ENCODE measurements around the gene POLR2C. TPM values are rescaled to one million over a fixed set of nuclear protein-coding genes. Genes with fewer than 3 reads are reported as not detected.

POLR2C gene
- total RNA-seq, 1 experiment from 2014 or later = 233 TPM

- peak; percentile 90 for DNase-seq (ENCODE audit: low read depth)
Observed at GRCh38 chr16:57447186-57447962, 15.1 kb upstream of the POLR2C start, which contains the start of the genes CIAPIN1 and COQ9. CIAPIN1 (minus strand) TSS chr16:57447385; CDS start chr16:57440928, 6,457 bp downstream. COQ9 (plus strand) TSS chr16:57447479; CDS start chr16:57447506, 27 bp downstream.

GRCh38 chr16:57452021-57452420, 10.5 kb upstream of the POLR2C start:
- no peak for DNase-seq (ENCODE audit: low read depth)

- DNase-seq (ENCODE audit: low read depth) = no peak
Observed at GRCh38 chr16:57462978-57463362, 491 bp downstream of the POLR2C start.

GRCh38 chr16:57464523-57464922, 2.0 kb downstream of the POLR2C start:
- no peak for DNase-seq (ENCODE audit: low read depth)

GRCh38 chr16:57468346-57468745, 5.9 kb downstream of the POLR2C start:
- DNase-seq (ENCODE audit: low read depth) = no peak

DNA sequence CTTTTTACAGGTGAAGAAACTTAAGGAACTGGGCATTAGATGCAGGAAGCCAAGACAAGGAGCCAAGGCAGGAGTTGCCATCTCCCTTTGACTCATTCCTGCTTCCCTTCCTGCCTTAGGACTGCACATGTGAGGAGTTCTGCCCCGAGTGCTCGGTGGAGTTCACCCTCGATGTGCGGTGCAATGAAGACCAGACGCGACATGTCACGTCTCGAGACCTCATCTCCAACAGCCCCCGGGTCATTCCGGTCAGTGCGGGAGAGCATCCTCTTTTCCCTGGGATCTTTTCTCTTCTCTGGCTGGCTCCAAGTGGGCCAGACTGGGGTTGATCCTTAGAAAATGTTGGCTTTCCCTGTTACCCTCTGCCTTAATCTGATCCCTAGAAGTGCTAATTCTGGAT, 6.6 kb downstream of the POLR2C start:
- DNase-seq (ENCODE audit: low read depth) = no peak

- DNase-seq (ENCODE audit: low read depth) = no peak
Observed at GRCh38 chr16:57469917-57470470, 7.5 kb downstream of the POLR2C start.

GRCh38 chr16:57470711-57471110, 8.2 kb downstream of the POLR2C start:
- no peak for DNase-seq (ENCODE audit: low read depth)

DNA sequence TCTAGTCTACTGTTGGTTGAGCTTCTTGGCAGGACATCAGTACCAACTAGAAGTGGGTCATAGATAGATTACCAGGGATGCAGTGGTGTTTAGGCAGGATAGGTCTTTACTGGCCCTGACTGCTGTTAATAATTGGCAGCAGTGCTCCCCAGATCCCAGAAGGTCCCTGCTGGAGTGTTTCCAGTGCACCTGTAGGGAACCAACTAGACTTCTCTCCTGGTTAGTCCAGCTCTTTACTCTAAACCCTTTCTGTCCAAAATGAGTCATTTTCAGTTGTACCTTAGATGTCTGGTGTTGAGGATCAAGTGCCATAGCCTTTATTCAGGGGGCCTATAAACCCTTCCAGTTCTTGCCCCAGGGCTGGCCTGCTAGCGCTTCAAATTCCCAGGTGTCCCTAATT, 8.7 kb downstream of the POLR2C start:
- no peak for DNase-seq (ENCODE audit: low read depth)

- DNase-seq (ENCODE audit: low read depth) = no peak
Observed at GRCh38 chr16:57471852-57472664, 9.6 kb downstream of the POLR2C start.

GRCh38 chr16:57472665-57473060, 10.2 kb downstream of the POLR2C start:
- DNase-seq (ENCODE audit: low read depth) = no peak

- no peak for DNase-seq (ENCODE audit: low read depth)
Observed at GRCh38 chr16:57473176-57473840, 10.8 kb downstream of the POLR2C start.

GRCh38 chr16:57473906-57474305, 11.4 kb downstream of the POLR2C start:
- DNase-seq (ENCODE audit: low read depth) = no peak

GRCh38 chr16:57474671-57475661, 12.5 kb downstream of the POLR2C start:
- DNase-seq (ENCODE audit: low read depth) = no peak

- DNase-seq (ENCODE audit: low read depth) = peak; percentile 64
Observed at GRCh38 chr16:57475711-57476339, 13.3 kb downstream of the POLR2C start.

DNA sequence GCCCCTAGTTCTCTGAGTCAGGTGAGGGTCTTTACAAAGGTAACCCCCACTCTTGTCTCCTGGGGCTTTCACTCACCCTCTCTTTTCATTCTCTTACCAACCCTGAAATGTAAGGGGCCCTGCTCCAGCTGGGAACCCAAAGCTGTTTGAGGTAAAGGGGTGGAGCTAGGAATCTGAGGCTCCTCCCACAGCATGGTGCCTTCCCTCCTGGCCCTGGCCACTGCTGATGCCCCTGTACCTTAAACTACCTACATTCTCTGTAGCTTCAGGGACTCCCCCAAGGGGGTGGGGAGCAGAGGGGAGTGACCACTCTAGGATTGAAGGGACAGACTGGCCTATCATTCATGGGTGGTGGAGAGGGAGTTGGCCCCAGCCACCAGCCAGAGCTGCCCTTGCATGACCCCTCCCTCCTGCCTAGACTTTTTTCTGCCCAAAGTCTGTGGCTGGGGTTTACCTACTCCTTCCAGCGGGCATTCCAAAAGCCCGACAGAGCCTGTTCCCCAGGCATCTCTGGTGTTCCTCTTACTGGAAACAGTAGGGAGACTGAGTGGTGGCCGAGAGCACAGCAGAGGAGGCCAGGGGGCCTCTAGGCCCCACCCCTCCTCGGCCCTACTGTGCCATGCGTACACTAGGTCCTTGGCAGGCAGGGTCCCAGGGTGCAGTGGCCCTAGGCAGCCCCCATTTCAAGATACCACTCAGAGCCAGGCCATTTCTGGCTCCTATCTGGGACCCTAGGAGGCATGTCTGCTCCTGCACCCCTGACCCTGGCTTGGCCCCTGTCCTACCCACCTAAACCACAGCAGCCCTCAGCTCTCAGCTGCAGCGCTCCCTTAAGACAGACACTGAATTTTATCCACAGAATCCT, 14.3 kb downstream of the POLR2C start:
- no peak for DNase-seq (ENCODE audit: low read depth)

DNA sequence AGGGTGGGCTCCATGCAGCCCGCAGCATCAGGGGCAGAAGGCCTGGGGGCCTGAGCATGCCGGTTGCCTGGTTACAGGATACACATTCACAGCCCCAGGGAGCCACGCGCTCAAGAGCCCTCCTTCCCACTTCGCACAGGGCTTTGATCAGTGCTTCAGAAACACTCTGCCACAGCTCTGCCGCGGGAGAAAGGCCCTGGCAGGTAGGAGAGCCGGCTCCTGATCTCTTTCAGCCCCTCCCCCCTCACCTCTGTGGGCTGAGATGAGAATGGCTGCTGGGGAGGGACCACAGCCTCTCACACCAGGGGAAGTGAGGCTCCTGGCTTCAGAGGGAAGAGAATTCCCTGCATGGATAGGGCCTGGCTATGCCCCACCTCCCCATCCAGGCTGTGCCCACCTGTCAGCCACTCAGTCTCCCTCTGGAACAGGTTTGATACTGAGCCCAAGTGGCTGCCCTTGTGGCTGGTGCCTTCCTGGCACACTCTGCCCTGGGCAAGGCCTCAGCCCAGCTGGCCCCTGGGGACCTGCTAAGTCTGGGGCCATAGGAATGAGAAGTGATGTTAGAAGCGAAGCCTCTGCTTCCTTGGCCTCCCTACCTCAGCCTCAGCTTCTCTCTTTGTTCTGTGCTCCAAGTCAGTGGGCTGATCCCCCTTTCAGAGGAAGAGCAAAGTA, 15.2 kb downstream of the POLR2C start:
- DNase-seq (ENCODE audit: low read depth) = no peak

All from HT1080 (cell line).